Measurements from ENCODE around the gene LACTB. TPM values are rescaled to one million over a fixed set of nuclear protein-coding genes. Genes with fewer than 3 reads are reported as not detected.

LACTB gene
- total and polyA plus RNA-seq, 3 experiments from 2014 or later = 9.7 to 31.7 (median 30.0) TPM

Other genes starting within 250 kb of the LACTB start
- 1 to 10 TPM; 9.4 to 9.9 TPM for gene TPM1, start 79.1 kb upstream of the LACTB start, total RNA-seq
- gene TPM1, start 79.1 kb upstream of the LACTB start, polyA plus RNA-seq = 8.3 TPM
- gene RPS27L, start 35.6 kb downstream of the LACTB start, total RNA-seq = 100 to 1,000 TPM; 214 to 221 TPM
- gene RPS27L, start 35.6 kb downstream of the LACTB start, polyA plus RNA-seq = 193 TPM
- 100 to 1,000 TPM; 165 to 169 TPM for gene RAB8B, start 67.7 kb downstream of the LACTB start, total RNA-seq
- 52.9 TPM for gene RAB8B, start 67.7 kb downstream of the LACTB start, polyA plus RNA-seq
- gene APH1B, start 155.7 kb downstream of the LACTB start, total RNA-seq = 1 to 10 TPM; 6.7 to 9.2 TPM
- 13.1 TPM for gene APH1B, start 155.7 kb downstream of the LACTB start, polyA plus RNA-seq